GM18861 (cell line): ENCODE data around the gene PPM1J.

ENCODE experiments used
- ATAC-seq: cut with Tn5 transposase; IDR thresholded peaks from one replicate; pipeline ENCODE4 v1.9.1; 2021; ENCODE audit not compliant: unreplicated experiment

Gene PPM1J

GRCh38 chr1:112707221-112708001 lies 7.7 kb downstream of the PPM1J start:
- peak; percentile 40 for ATAC-seq

GRCh38 chr1:112706505-112707220 lies 8.5 kb downstream of the PPM1J start, which contains the start of gene RHOC:
TSS of gene RHOC (minus strand) at chr1:112707127. CDS start at chr1:112703799, 3,328 bp downstream.
- ATAC-seq = peak; percentile 52

- ATAC-seq = peak; percentile 41
Measured at GRCh38 chr1:112704934-112705627, 10.1 kb downstream of the PPM1J start.

- no peak for ATAC-seq
Measured at GRCh38 chr1:112704391-112704933, 10.7 kb downstream of the PPM1J start.

- no peak for ATAC-seq
Measured at GRCh38 chr1:112703706-112704105, 11.4 kb downstream of the PPM1J start.

GRCh38 chr1:112702420-112703261 lies 12.5 kb downstream of the PPM1J start:
- no peak for ATAC-seq

GRCh38 chr1:112702067-112702395 lies 13.1 kb downstream of the PPM1J start:
- no peak for ATAC-seq

- ATAC-seq = no peak
Measured at GRCh38 chr1:112701227-112702066, 13.7 kb downstream of the PPM1J start.

GRCh38 chr1:112700290-112701226 lies 14.6 kb downstream of the PPM1J start:
- ATAC-seq = peak; percentile 41

- no peak for ATAC-seq
Measured at GRCh38 chr1:112699425-112700144, 15.5 kb downstream of the PPM1J start.

- ATAC-seq = no peak
Measured at GRCh38 chr1:112698366-112699310, 16.5 kb downstream of the PPM1J start.

- no peak for ATAC-seq
Measured at GRCh38 chr1:112697781-112698201, 17.3 kb downstream of the PPM1J start.

GRCh38 chr1:112696578-112697314 lies 18.4 kb downstream of the PPM1J start:
- no peak for ATAC-seq

- ATAC-seq = no peak
Measured at GRCh38 chr1:112695276-112695675, 19.9 kb downstream of the PPM1J start.

- ATAC-seq = no peak
Measured at GRCh38 chr1:112694363-112694929, 20.7 kb downstream of the PPM1J start.

GRCh38 chr1:112693821-112694220 lies 21.3 kb downstream of the PPM1J start:
- ATAC-seq = no peak
